Fibroblast of the aortic adventitia (primary cell): Measurements from ENCODE around the gene R3HCC1L. TPM values are rescaled to one million over a fixed set of nuclear protein-coding genes. Genes with fewer than 3 reads are reported as not detected.
A peak's percentile ranks its signal among the peaks of the same experiment; 100 is the strongest.

ENCODE experiments used
- DNase-seq: peaks from one replicate; pipeline ENCODE4 v3.0.0-alpha.2; 2010; ENCODE audit warnings: low read depth
- H3K4me3 ChIP-seq: 2 replicates; pipeline ENCODE4 v1.5.1; 2011; ENCODE audit warnings: low read depth, mild to moderate bottlenecking, control low read depth, low read length, moderate library complexity
- CTCF ChIP-seq: IDR thresholded peaks from 2 replicates; pipeline ENCODE4 v1.5.1; 2011; ENCODE audit warnings: mild to moderate bottlenecking, low read length, control low read depth, inconsistent platforms; ENCODE audit not compliant: insufficient read depth
- total RNA-seq: library from RNA; depleted of rRNA; stranded (reverse); fragments of >200 nt; gene quantifications from 2 replicates; pipeline ENCODE4 v1.2.3, GENCODE V29; 2012; ENCODE audit warnings: low replicate concordance

R3HCC1L gene
- total RNA-seq, 1 donor: 10.8 TPM

- peak; percentile 60 for TF ChIP-seq CTCF
- DNase-seq: peak; percentile 69
- H3K4me3 ChIP-seq: no peak overlapping the region
These were observed 108.4 kb downstream of the R3HCC1L start for GRCh38 chr10:98242823-98243222.

- TF ChIP-seq CTCF: no peak
- DNase-seq: no peak
These were observed 109.7 kb downstream of the R3HCC1L start for GRCh38 chr10:98244141-98244540.

GRCh38 chr10:98244586-98244985 lies 110.1 kb downstream of the R3HCC1L start:
- TF ChIP-seq CTCF: no peak
- no peak for DNase-seq
- H3K4me3 ChIP-seq: no peak overlapping the region

More at GRCh38 chr10:98244141-98244540, 109.7 kb downstream of the R3HCC1L start:
- no peak overlapping the region for H3K4me3 ChIP-seq

- TF ChIP-seq CTCF: no peak
- DNase-seq: no peak
- H3K4me3 ChIP-seq: no peak overlapping the region
These were observed 112.7 kb downstream of the R3HCC1L start for GRCh38 chr10:98246911-98247805.

GRCh38 chr10:98248018-98248417 lies 113.6 kb downstream of the R3HCC1L start:
- TF ChIP-seq CTCF: no peak
- H3K4me3 ChIP-seq: no peak overlapping the region
- DNase-seq: no peak

- DNase-seq: no peak
- no peak for TF ChIP-seq CTCF
These were observed 114.7 kb downstream of the R3HCC1L start for GRCh38 chr10:98249134-98249533.

More at GRCh38 chr10:98249134-98249533, 114.7 kb downstream of the R3HCC1L start:
- H3K4me3 ChIP-seq: no peak overlapping the region
